Mammary epithelial cell (primary cell): ENCODE data around the gene NCLN.

ENCODE experiments used
- CTCF ChIP-seq, 2 donors: IDR thresholded peaks in 1 of 2; conservative IDR thresholded peaks in 1 of 2; 2 replicates each; pipeline ENCODE4 v1.5.1; 2011 to 2012; ENCODE audit warnings: inconsistent platforms in 2 of 2, low read length in 2 of 2, mild to moderate bottlenecking in 2 of 2, control low read depth in 1 of 2, low read depth in 1 of 2; ENCODE audit not compliant: insufficient read depth in 1 of 2; ENCODE audit errors: extremely low read depth in 1 of 2
- EZH2 ChIP-seq: IDR thresholded peaks from 2 replicates; pipeline ENCODE4 v1.6.1; 2012; ENCODE audit warnings: low read length, inconsistent platforms, borderline replicate concordance

DNA sequence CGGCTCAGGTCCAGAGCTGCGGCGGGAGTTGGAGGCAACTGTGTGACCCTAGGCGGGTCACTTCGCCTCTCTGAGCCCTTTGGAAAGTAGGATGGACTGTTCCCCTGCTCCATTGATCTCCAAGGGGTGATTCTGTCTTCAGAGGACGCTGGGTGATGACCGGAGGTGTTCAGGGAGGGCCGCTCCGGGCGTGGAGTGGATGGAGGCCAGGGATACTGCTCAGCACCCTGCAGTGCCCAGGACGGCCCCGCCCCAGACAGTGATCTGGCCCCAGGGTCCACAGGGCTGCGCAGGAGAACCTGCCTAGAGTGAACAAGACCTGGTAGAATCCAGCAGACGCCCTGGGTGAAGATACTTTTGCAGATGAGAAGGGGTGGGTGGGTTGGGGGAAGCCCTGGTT, 7.0 kb downstream of the NCLN start:
- TF ChIP-seq CTCF (conservative IDR thresholded peaks at IDR 0.05 in 1 of 2, IDR thresholded peaks at IDR 0.05 in 1 of 2; ENCODE audit: extremely low read depth in 1 of 2, insufficient read depth in 1 of 2, low read depth in 1 of 2, low read length in 2 of 2) = no peak
- TF ChIP-seq EZH2 = no peak
